Liver (tissue), 9 donors: ENCODE results near the gene KCNJ12. TPM values are rescaled to one million over a fixed set of nuclear protein-coding genes. Genes with fewer than 3 reads are reported as not detected.

Source experiments
- DNase-seq: peaks from one replicate; pipeline ENCODE4 v3.0.0-alpha.2; 2017; ENCODE audit warnings: low spot score
- H3K27ac ChIP-seq, 2 donors: one replicate each; pipeline ENCODE4 v1.7.0; 2013; ENCODE audit warnings: inconsistent platforms in 2 of 2, low read length in 2 of 2, control low read depth in 1 of 2, low read depth in 1 of 2, mild to moderate bottlenecking in 1 of 2
- H3K27me3 ChIP-seq, 4 donors: one replicate each; pipeline versions ENCODE4 v1.6.1 to v1.7.0; 2013; ENCODE audit warnings: low read length in 3 of 4, inconsistent platforms in 1 of 4, mild to moderate bottlenecking in 1 of 4, moderate library complexity in 1 of 4; ENCODE audit not compliant: control insufficient read depth in 4 of 4, insufficient read depth in 4 of 4
- H3K36me3 ChIP-seq, 4 donors: one replicate each; pipeline versions ENCODE4 v1.6.1 to v1.7.0; 2013; ENCODE audit warnings: low read length in 3 of 4, mild to moderate bottlenecking in 3 of 4, low read depth in 1 of 4, moderate library complexity in 1 of 4; ENCODE audit not compliant: control insufficient read depth in 4 of 4, insufficient read depth in 3 of 4
- H3K4me1 ChIP-seq, 4 donors: one replicate each; pipeline versions ENCODE4 v1.6.1 to v1.7.0; 2013; ENCODE audit warnings: low read length in 3 of 4, mild to moderate bottlenecking in 3 of 4, moderate library complexity in 1 of 4; ENCODE audit not compliant: control insufficient read depth in 4 of 4, insufficient read depth in 4 of 4
- H3K4me3 ChIP-seq, 3 donors: one replicate each; pipeline versions ENCODE4 v1.6.1 to v1.7.0; 2013; ENCODE audit warnings: low read length in 3 of 3, control low read depth in 1 of 3, low read depth in 1 of 3, mild to moderate bottlenecking in 1 of 3
- H3K9ac ChIP-seq, 2 donors: one replicate each; pipeline ENCODE4 v1.7.0; 2013; ENCODE audit warnings: low read length in 2 of 2, mild to moderate bottlenecking in 2 of 2, moderate library complexity in 2 of 2, control low read depth in 1 of 2, low read depth in 1 of 2
- H3K9me3 ChIP-seq, 4 donors: one replicate each; pipeline versions ENCODE4 v1.6.1 to v1.7.0; 2013; ENCODE audit warnings: low read length in 3 of 4; ENCODE audit not compliant: control insufficient read depth in 4 of 4
- ATF3 ChIP-seq: IDR thresholded peaks from 2 replicates; pipeline ENCODE4 v1.6.1; 2016; ENCODE audit warnings: antibody characterized with exemption
- EGR1 ChIP-seq, 2 donors: IDR thresholded peaks; 2 replicates each; pipeline ENCODE4 v1.6.1; 2016 to 2018; ENCODE audit warnings: antibody characterized with exemption in 2 of 2, low read depth in 2 of 2
- FOXA1 ChIP-seq: IDR thresholded peaks from 2 replicates; pipeline ENCODE4 v1.6.1; 2016; ENCODE audit warnings: antibody characterized with exemption
- FOXA2 ChIP-seq: IDR thresholded peaks from 2 replicates; pipeline ENCODE4 v1.6.1; 2016; ENCODE audit warnings: antibody characterized with exemption
- HNF4A ChIP-seq, 2 donors: conservative IDR thresholded peaks; 2 replicates each; pipeline ENCODE4 v1.6.1; 2016; ENCODE audit warnings: antibody characterized with exemption in 2 of 2, mild to moderate bottlenecking in 2 of 2
- HNF4G ChIP-seq: IDR thresholded peaks from 2 replicates; pipeline ENCODE4 v1.6.1; 2016; ENCODE audit warnings: antibody characterized with exemption
- JUND ChIP-seq, 2 donors: IDR thresholded peaks; 2 replicates each; pipeline ENCODE4 v1.6.1; 2016; ENCODE audit warnings: antibody characterized with exemption in 2 of 2
- MAX ChIP-seq: IDR thresholded peaks from 2 replicates; pipeline ENCODE4 v1.6.1; 2016; ENCODE audit warnings: antibody characterized with exemption
- NR2F2 ChIP-seq: IDR thresholded peaks from 2 replicates; pipeline ENCODE4 v1.6.1; 2016; ENCODE audit warnings: antibody characterized with exemption
- RAD21 ChIP-seq, 2 donors: IDR thresholded peaks; 2 replicates each; pipeline ENCODE4 v1.6.1; 2016; ENCODE audit warnings: antibody characterized with exemption in 2 of 2, mild to moderate bottlenecking in 2 of 2
- RXRA ChIP-seq, 2 donors: IDR thresholded peaks; 2 replicates each; pipeline ENCODE4 v1.6.1; 2017 to 2018; ENCODE audit warnings: antibody characterized with exemption in 2 of 2, mild to moderate bottlenecking in 1 of 2
- SP1 ChIP-seq: IDR thresholded peaks from 2 replicates; pipeline ENCODE4 v1.6.1; 2018; ENCODE audit warnings: antibody characterized with exemption, mild to moderate bottlenecking
- YY1 ChIP-seq: IDR thresholded peaks from 2 replicates; pipeline ENCODE4 v1.6.1; 2016; ENCODE audit warnings: antibody characterized with exemption, mild to moderate bottlenecking
- ZBTB33 ChIP-seq: IDR thresholded peaks from 2 replicates; pipeline ENCODE4 v1.6.1; 2016; ENCODE audit warnings: antibody characterized with exemption
- WGBS: extraction: QIAGEN DNeasy Blood & Tissue Kit; methylation state at CpG from one replicate; pipeline ENCODE4 v1.1.7; 2013; 5-methylcytosine and 5-hydroxymethylcytosine counted together
- polyA plus RNA-seq, 2 donors: library from polyadenylated mRNA; stranded (reverse) in 1 of 2; unstranded in 1 of 2; fragments of 200-250 nt in 1 of 2; fragments of >200 nt in 1 of 2; fragmentation: Nextera tagmentation in 1 of 2; extraction: Ambion mirVana in 1 of 2; gene quantifications; one replicate each; pipeline versions ENCODE4 v1.2.1 to v1.2.3, GENCODE V29; 2013 to 2015
- total RNA-seq, 2 donors: library from RNA; depleted of rRNA; stranded (reverse); fragments of >200 nt; gene quantifications; one replicate each; pipeline ENCODE4 v1.2.3, GENCODE V29; 2014
- donor health status: healthy.
- donor health status: healthy.
- donor health status: healthy.
- donor health status: healthy.
- donor health status: healthy.

The KCNJ12 gene
- total and polyA plus RNA-seq, 4 donors, result 0.25 to 0.67 (median 0.38) TPM

GRCh38 chr17:21373036-21373435, 3.1 kb upstream of the KCNJ12 start:
- H3K9ac ChIP-seq, result no peak overlapping the region
- H3K4me3 ChIP-seq, result no peak overlapping the region
- peaks cover 0 to 5% (median 0%) of the 10 kb centered on the region in 4 donors for H3K27me3 ChIP-seq
- H3K9me3 ChIP-seq, result no peaks in the 10 kb centered on the region
- WGBS, result 80% methylated on average over 12 of the region's 12 CpGs
- DNase-seq, result no peak
- H3K4me1 ChIP-seq, result peaks cover 6 to 24% (median 17%) of the 10 kb centered on the region in 4 donors
- H3K36me3 ChIP-seq, result no peaks in the 10 kb centered on the region
- no peak overlapping the region for H3K27ac ChIP-seq
- TF ChIP-seq NR2F2 (no peak), ATF3 (no peak)

- DNase-seq, result no peak
- Histone ChIP-seq H3K9me3 (no peaks in the 10 kb centered on the region), H3K27ac (no peak overlapping the region), H3K4me3 (no peak overlapping the region), H3K36me3 (no peaks in the 10 kb centered on the region), H3K4me1 (peaks cover 6 to 25% (median 17%) of the 10 kb centered on the region in 4 donors), H3K9ac (no peak overlapping the region), H3K27me3 (peaks cover 0 to 5% (median 2%) of the 10 kb centered on the region in 4 donors)
- WGBS, result 72% methylated on average over 17 of the region's 17 CpGs
- no peak for TF ChIP-seq RAD21 (IDR thresholded peaks at IDR 0.05)
- TF ChIP-seq RXRA (IDR thresholded peaks at IDR 0.05), result no peak
- no peak for TF ChIP-seq ZBTB33
- TF ChIP-seq HNF4G, result no peak
- TF ChIP-seq JUND (IDR thresholded peaks at IDR 0.05), result no peak
- no peak for TF ChIP-seq FOXA2
- no peak for TF ChIP-seq SP1
These were observed 2.3 kb upstream of the KCNJ12 start for GRCh38 chr17:21373696-21374440.

- H3K9me3 ChIP-seq, result no peaks in the 10 kb centered on the region
- 80% methylated on average over 8 of the region's 8 CpGs for WGBS
- no peak overlapping the region for H3K4me3 ChIP-seq
- TF ChIP-seq RXRA (IDR thresholded peaks at IDR 0.05) (no peak), ZBTB33 (no peak), HNF4A (conservative IDR thresholded peaks at IDR 0.05) (no peak), YY1 (no peak), FOXA1 (no peak), EGR1 (IDR thresholded peaks at IDR 0.05; ENCODE audit: low read depth in 2 of 2) (no peak), FOXA2 (no peak), NR2F2 (no peak), MAX (no peak)
- no peak overlapping the region for H3K9ac ChIP-seq
- peaks cover 6 to 25% (median 17%) of the 10 kb centered on the region in 4 donors for H3K4me1 ChIP-seq
- DNase-seq, result no peak
- peaks cover 0 to 5% (median 2%) of the 10 kb centered on the region in 4 donors for H3K27me3 ChIP-seq
- H3K27ac ChIP-seq, result no peak overlapping the region
- H3K36me3 ChIP-seq, result no peaks in the 10 kb centered on the region
These were observed 1.6 kb upstream of the KCNJ12 start for GRCh38 chr17:21374441-21375161.
